HG03565 (cell line): ENCODE results near the gene PDZD8.
A peak's percentile ranks its signal among the peaks of the same experiment; 100 is the strongest.

Source experiments
- ATAC-seq: cut with Tn5 transposase; IDR thresholded peaks from one replicate; pipeline ENCODE4 v1.9.1; 2021; ENCODE audit warnings: mild to moderate bottlenecking, moderate library complexity; ENCODE audit not compliant: unreplicated experiment

The PDZD8 gene

GRCh38 chr10:117399341-117400196 lies 24.3 kb upstream of the PDZD8 start:
- ATAC-seq = no peak

GRCh38 chr10:117398029-117398428 lies 22.8 kb upstream of the PDZD8 start:
- ATAC-seq = no peak

- no peak for ATAC-seq
Observed at GRCh38 chr10:117391436-117392205, 16.4 kb upstream of the PDZD8 start.

DNA sequence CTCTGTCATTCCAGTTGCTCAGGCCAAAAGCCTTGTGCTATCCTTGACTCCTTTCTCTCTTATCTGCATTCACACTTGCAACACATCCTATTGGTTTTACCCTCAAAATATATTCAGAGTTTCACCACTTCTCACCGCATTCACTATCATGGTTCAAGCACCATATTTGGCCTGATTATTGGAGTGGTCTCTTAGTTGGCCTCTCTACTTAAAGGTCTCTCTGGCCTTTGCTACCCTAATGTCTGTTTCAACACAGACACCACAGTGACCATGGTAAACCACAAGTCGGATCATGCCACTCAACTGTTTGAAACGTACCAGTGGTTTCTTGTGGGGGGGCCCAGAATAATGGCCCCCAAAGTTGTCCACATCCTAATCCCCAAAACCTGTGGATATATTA lies 15.2 kb upstream of the PDZD8 start:
- no peak for ATAC-seq

- ATAC-seq = no peak
Observed at GRCh38 chr10:117386805-117387204, 11.6 kb upstream of the PDZD8 start.

- ATAC-seq = no peak
Observed at GRCh38 chr10:117382861-117383260, 7.6 kb upstream of the PDZD8 start.

- peak; percentile 28 for ATAC-seq
Observed at GRCh38 chr10:117374506-117375359, 507 bp downstream of the PDZD8 start.

DNA sequence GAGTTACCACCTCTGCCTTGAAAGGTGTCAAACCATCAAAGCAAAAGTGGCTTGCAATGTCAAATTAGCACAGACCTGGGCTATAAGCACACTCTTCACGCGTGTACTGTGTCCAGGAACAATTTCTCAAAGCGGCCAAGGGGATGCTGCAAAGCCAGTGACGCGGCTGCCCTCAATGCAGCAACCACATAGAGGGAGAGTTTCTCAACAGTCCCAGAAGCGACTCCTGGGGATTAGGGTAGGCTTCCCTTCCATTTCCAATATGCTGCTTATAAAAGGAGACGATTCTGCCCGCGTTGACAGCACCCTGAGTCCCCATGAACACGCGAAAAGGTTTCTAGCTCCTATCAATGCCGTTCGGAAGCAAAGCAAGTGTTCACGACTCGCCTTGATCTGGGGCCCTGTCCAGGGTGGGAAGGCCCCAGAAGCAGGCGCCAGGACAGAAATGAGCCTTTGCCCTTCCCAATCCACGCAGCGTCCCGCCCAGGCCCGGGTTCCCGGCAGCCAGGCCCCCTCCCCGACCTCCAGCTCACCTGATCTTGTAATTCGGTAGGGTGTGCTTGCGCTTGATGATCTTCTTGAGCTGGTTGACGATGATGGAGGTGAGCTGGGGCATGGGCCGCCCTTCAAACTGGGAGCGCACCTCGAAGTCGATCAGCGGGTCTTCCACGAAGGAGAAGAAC lies 1.3 kb downstream of the PDZD8 start:
- no peak for ATAC-seq

DNA sequence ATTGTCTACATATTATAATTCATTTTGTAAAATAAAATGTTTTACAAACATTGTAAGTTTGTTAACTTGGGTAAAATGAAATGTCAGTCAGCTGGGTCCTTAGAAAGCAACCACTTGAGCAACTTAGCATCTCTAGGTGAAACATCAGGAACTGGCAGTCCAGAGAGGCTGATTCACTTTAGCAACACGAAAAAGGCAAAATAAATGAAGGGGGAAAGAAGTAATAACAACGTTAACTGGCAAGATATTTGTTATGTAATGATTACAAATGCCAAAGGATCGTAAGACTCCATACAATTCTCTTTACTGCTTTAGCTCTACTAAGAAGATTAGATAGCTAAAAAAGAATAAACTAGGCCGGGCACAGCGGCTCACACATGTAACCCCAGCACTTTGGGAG lies 5.0 kb downstream of the PDZD8 start:
- ATAC-seq = no peak

- no peak for ATAC-seq
Observed at GRCh38 chr10:117367718-117368117, 7.5 kb downstream of the PDZD8 start.

DNA sequence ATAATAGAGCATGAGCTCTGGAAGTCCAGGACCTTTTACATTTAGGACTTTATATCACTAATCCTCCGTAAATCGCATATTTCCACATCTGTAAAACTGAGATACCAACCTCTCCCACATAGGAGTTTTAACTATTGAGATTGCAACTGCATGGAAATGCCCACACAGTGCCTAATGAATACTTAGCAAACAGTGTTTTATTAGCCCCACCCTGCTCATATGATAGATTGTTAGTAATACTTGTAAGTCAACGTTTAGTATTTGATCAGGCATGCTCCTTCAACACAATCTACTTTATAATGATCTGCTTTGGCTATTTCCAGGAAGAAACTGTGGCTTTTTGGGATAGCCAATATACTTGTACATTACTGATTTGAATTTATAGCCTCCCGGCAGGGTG lies 8.5 kb downstream of the PDZD8 start:
- ATAC-seq = no peak

DNA sequence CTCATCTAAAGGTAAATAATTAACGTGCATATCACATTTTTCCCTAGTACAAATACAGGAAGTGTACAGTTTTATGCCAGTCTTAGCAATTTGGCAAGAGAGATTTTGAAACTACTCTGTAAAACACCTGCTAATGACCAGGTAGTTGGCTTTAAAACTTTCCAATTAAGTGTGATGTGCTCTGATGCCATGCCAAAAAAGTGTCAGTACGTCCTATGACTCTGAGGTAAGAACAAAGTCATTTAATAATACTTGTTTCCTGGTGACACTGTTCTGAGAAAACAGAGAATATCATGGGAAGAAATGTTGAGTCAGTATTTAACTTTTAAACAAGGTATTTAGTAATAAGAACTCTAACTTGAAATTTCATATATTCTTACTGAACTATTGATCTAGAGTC lies 9.6 kb downstream of the PDZD8 start:
- ATAC-seq = no peak

DNA sequence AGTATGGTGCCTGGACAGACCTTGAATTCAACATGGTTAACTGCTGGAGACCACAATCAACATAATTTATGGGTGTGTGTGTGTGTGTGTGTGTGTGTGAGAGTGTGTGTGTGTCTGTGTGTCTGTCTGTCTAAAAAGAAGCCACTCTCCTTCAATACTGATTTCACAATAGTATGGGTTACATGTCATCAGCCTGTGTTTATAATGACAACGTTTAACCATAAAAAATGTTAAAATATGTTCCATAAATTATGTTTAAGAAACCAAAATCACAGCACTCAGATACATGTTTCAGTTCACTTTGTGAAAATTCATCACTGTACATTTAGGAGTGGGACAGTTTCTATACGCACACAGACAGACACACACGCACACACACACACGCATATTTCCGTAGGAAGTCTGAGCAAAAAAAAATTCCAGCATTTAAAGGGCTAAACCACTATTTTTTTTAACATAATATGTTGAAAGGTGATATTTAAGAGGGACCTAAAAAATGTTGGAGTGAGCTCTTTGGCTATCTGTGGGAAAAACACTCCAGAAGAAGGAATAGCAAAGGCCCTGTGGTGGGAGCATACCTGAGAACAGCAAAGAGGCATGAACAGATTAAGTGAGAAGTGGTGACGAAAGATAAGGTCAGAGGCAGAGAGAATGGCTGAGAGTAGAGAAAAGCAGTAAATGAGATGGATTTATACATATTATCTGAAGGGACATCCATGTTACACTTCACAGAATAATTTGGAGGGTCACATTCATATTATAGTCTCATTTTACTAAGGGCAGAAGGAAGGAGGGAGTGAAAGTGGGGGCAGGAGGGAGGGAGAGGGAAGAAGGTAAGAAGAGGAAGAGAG lies 10.9 kb downstream of the PDZD8 start:
- no peak for ATAC-seq

DNA sequence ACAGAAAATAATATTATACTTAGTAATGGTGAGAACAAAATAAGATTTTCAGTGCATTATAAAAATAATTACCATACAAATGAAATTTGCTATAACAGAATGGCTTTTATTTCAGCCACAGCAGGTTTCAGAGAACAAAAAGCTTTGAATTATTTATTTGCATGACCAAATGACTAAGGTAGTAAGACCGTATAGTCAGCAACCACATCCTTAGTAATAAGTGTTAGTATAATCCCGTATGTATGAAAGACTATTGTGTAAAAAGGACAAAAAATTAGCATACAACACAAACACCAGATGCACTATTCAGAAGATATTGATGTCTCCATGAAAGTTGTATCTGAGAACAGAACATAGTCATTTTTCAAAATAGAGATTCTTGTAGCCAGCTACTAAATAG lies 12.2 kb downstream of the PDZD8 start:
- ATAC-seq = peak; percentile 39

DNA sequence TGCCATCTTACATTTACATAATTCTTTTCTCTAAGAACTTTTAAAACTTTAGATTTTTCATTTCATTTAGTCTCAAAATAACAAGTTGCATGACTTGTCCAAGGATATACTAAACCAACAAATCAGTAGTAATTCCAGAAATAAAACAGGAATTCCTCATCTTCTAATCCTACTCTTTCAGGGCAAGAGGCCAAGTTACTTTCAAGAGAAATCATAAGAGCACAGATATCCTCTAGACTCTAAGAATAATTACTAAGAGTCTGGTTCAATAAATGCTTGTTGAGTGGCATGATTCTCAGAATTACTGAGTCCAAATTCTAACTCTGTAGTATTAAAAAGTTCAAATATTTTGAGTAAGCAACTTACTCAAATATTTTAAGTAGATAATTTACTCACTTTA lies 12.9 kb downstream of the PDZD8 start:
- no peak for ATAC-seq

- no peak for ATAC-seq
Observed at GRCh38 chr10:117360994-117361667, 14.1 kb downstream of the PDZD8 start.

- ATAC-seq = no peak
Observed at GRCh38 chr10:117360016-117360415, 15.2 kb downstream of the PDZD8 start.

DNA sequence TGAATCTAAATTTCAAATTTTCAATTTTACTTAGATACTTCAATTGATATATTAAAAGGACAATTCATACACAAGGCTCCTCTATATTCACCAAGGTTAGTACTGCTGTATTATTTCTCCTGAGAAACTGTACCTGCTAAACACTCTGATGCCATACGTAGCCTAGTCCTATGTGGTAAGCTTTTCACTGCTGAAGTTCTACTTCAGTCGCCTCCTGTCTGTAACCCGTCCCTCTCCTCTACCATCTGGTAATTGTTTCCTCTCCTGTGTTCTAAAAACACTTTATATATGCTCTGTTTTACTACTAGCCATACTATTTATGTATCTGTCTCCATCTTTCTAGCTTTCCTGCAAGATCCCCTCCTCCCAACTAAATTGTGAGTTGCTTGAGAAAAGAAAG lies 20.2 kb downstream of the PDZD8 start:
- no peak for ATAC-seq

DNA sequence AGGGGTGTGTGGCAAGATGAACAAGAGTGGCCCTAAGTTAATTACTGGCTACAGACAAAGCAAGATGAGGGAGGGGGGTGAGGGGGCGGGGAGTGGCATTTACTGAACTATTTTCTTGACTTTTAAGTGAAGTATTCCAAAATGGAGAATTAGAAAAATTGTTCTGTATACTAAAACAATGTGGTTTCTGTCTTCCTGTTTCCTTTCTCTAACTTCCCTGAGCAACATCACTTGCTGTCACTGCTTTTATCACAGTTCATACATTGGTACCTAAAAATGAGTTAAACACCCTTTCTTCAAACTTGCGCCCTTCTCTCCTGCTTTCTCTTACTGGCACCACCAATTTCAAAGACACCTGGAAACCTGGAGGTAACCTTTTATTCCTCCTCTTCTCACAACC lies 21.6 kb downstream of the PDZD8 start:
- ATAC-seq = no peak
